SK-N-SH (cell line): ENCODE results near the gene CEP70. TPM values are rescaled to one million over a fixed set of nuclear protein-coding genes. Genes with fewer than 3 reads are reported as not detected.

Experiments
- CTCF ChIA-PET: fragments of 300-600, 350-600 bp; formaldehyde crosslinking; extraction: SDS; loops from one replicate; lab custom pipeline; 2021; lab: Yijun Ruan, JAX
- POLR2A ChIA-PET: fragments of 350-600 bp; sonication (Branson Sonifier 250); formaldehyde crosslinking; extraction: SDS; loops from one replicate; lab custom pipeline; 2020; ENCODE audit warnings: antibody characterized with exemption, inconsistent platforms; lab: Yijun Ruan, JAX
- DNase-seq: peaks from one replicate; pipeline ENCODE4 v3.0.0; 2012
- H2AFZ ChIP-seq: fragments of 200-600 bp; sonication (generic); 2 replicates; pipeline ENCODE4 v1.8.1; 2016; ENCODE audit warnings: antibody characterized with exemption, mild to moderate bottlenecking, low read depth
- H3F3A ChIP-seq: fragments of 200-600 bp; sonication (generic); replicated peaks from 2 replicates; pipeline ENCODE3; 2016; ENCODE audit warnings: antibody characterized with exemption, mild to moderate bottlenecking; ENCODE audit not compliant: insufficient read depth
- H3K27ac ChIP-seq, 2 experiments: fragments of 200-500 bp in 1 of 2; fragments of 200-600 bp in 1 of 2; sonication (Bioruptor generic) in 1 of 2; sonication (generic), shearing (Covaris generic) in 1 of 2; 2 replicates each; pipeline versions ENCODE4 v1.5.1 to v1.6.1; 2014 to 2016; ENCODE audit warnings: low read depth in 2 of 2, inconsistent platforms in 1 of 2, low read length in 1 of 2, mild to moderate bottlenecking in 1 of 2, mixed read lengths in 1 of 2
- H3K27me3 ChIP-seq: fragments of 200-600 bp; sonication (generic), shearing (Covaris generic); 2 replicates; pipeline ENCODE4 v1.6.1; 2016; ENCODE audit warnings: mixed run types; ENCODE audit not compliant: insufficient read depth
- H3K36me3 ChIP-seq, 2 experiments: fragments of 200-500 bp in 1 of 2; fragments of 200-600 bp in 1 of 2; sonication (Bioruptor generic) in 1 of 2; sonication (generic) in 1 of 2; replicated peaks in 1 of 2; 2 replicates each; pipeline versions ENCODE3 to v1.5.1; 2014 to 2016; ENCODE audit warnings: low read length in 1 of 2, mild to moderate bottlenecking in 1 of 2; ENCODE audit not compliant: insufficient read depth in 2 of 2, control insufficient read depth in 1 of 2
- H3K4me1 ChIP-seq, 2 experiments: fragments of 200-500 bp in 1 of 2; fragments of 200-600 bp in 1 of 2; sonication (Bioruptor generic) in 1 of 2; sonication (generic), shearing (Covaris generic) in 1 of 2; 2 replicates each; pipeline versions ENCODE4 v1.5.1 to v1.6.1; 2014 to 2016; ENCODE audit warnings: low read depth in 1 of 2, low read length in 1 of 2, mixed run types in 1 of 2; ENCODE audit not compliant: insufficient read depth in 2 of 2, control insufficient read depth in 1 of 2
- H3K4me2 ChIP-seq: fragments of 200-600 bp; sonication (generic), shearing (Covaris generic); 2 replicates; pipeline ENCODE4 v1.6.1; 2017; ENCODE audit warnings: mixed run types
- H3K4me3 ChIP-seq, 2 experiments: fragments of 200-500 bp in 1 of 2; fragments of 200-600 bp in 1 of 2; sonication (Bioruptor generic) in 1 of 2; sonication (generic), shearing (Covaris generic) in 1 of 2; 2 replicates each; pipeline versions ENCODE4 v1.5.1 to v1.8.1; 2014 to 2016; ENCODE audit warnings: low read depth in 2 of 2, inconsistent platforms in 1 of 2, low read length in 1 of 2, mild to moderate bottlenecking in 1 of 2, mixed read lengths in 1 of 2, moderate library complexity in 1 of 2
- H3K79me2 ChIP-seq: fragments of 200-600 bp; sonication (generic); 2 replicates; pipeline ENCODE4 v1.8.1; 2017; ENCODE audit warnings: mild to moderate bottlenecking; ENCODE audit not compliant: insufficient read depth
- H3K9ac ChIP-seq: fragments of 200-600 bp; sonication (generic); 2 replicates; pipeline ENCODE4 v1.6.1; 2017; ENCODE audit warnings: mixed run types
- H3K9me2 ChIP-seq: fragments of 200-600 bp; sonication (generic); 2 replicates; pipeline ENCODE4 v1.6.1; 2017; ENCODE audit warnings: mixed run types
- H3K9me3 ChIP-seq: fragments of 200-600 bp; sonication (generic); 2 replicates; pipeline ENCODE4 v1.6.1; 2017; ENCODE audit warnings: mixed run types, mild to moderate bottlenecking, moderate library complexity
- H4K20me1 ChIP-seq: fragments of 200-600 bp; sonication (generic); 2 replicates; pipeline ENCODE4 v1.6.1; 2017; ENCODE audit warnings: mild to moderate bottlenecking, mixed run types; ENCODE audit not compliant: insufficient read depth
- ELF1 ChIP-seq: IDR thresholded peaks from 2 replicates; pipeline ENCODE4 v1.4.0; 2012
- EZH2phosphoT487 ChIP-seq: fragments of 200-600 bp; sonication (generic); IDR thresholded peaks from 2 replicates; pipeline ENCODE4 v1.6.1; 2017; ENCODE audit warnings: low read depth, mixed run types, mild to moderate bottlenecking, antibody characterized with exemption, moderate library complexity, borderline replicate concordance
- FOSL2 ChIP-seq: IDR thresholded peaks from 2 replicates; pipeline ENCODE4 v1.4.0; 2012; ENCODE audit warnings: low read depth, mild to moderate bottlenecking, moderate library complexity, borderline replicate concordance
- FOXJ3 ChIP-seq: sonication (generic); formaldehyde crosslinking; IDR thresholded peaks from 2 replicates; pipeline ENCODE4 v1.5.1; 2020; ENCODE audit warnings: mild to moderate bottlenecking, missing genetic modification reagents
- GABPA ChIP-seq: IDR thresholded peaks from 2 replicates; pipeline ENCODE4 v1.4.0; 2012; ENCODE audit warnings: low read depth, mild to moderate bottlenecking
- GATA2 ChIP-seq: sonication (generic); formaldehyde crosslinking; IDR thresholded peaks from 2 replicates; pipeline ENCODE4 v1.5.0; 2020; ENCODE audit warnings: mild to moderate bottlenecking, missing genetic modification reagents
- IRF3 ChIP-seq: fragments of 150-350 bp; IDR thresholded peaks from 2 replicates; pipeline ENCODE4 v1.6.1; 2016; ENCODE audit warnings: mild to moderate bottlenecking, low read depth, low read length
- JUND ChIP-seq: IDR thresholded peaks from 2 replicates; pipeline ENCODE4 v1.4.0; 2012
- MEF2A ChIP-seq: IDR thresholded peaks from 2 replicates; pipeline ENCODE4 v1.4.0; 2012; ENCODE audit warnings: low read depth, borderline replicate concordance
- MXI1 ChIP-seq: IDR thresholded peaks from 2 replicates; pipeline ENCODE4 v1.6.1; 2012; ENCODE audit warnings: mild to moderate bottlenecking, low read depth, low read length, improper control_type of control experiment
- NRF1 ChIP-seq: IDR thresholded peaks from 2 replicates; pipeline ENCODE4 v1.6.1; 2012; ENCODE audit warnings: low read depth, mild to moderate bottlenecking, low read length
- RFX5 ChIP-seq: IDR thresholded peaks from 2 replicates; pipeline ENCODE4 v1.6.1; 2012; ENCODE audit warnings: mild to moderate bottlenecking, improper control_type of control experiment, low read length
- RXRA ChIP-seq: IDR thresholded peaks from 2 replicates; pipeline ENCODE4 v1.4.0; 2012; ENCODE audit warnings: low read depth, mild to moderate bottlenecking, borderline replicate concordance
- SIN3A ChIP-seq: IDR thresholded peaks from 2 replicates; pipeline ENCODE4 v1.6.1; 2012; ENCODE audit warnings: low read depth, mild to moderate bottlenecking, low read length, moderate library complexity, borderline replicate concordance
- SMC3 ChIP-seq: IDR thresholded peaks from 2 replicates; pipeline ENCODE4 v1.6.1; 2012; ENCODE audit warnings: low read depth, low read length, improper control_type of control experiment
- TAF1 ChIP-seq: IDR thresholded peaks from 2 replicates; pipeline ENCODE4 v1.6.1; 2012; ENCODE audit warnings: low read depth, mild to moderate bottlenecking, low read length, moderate library complexity, borderline replicate concordance
- TCF12 ChIP-seq: IDR thresholded peaks from 2 replicates; pipeline ENCODE4 v1.4.0; 2012
- TEAD4 ChIP-seq: IDR thresholded peaks from 2 replicates; pipeline ENCODE4 v1.4.0; 2012; ENCODE audit warnings: mild to moderate bottlenecking, borderline replicate concordance; ENCODE audit not compliant: insufficient read depth
- USF1 ChIP-seq: IDR thresholded peaks from 2 replicates; pipeline ENCODE4 v1.4.0; 2012; ENCODE audit warnings: low read depth, borderline replicate concordance
- YY1 ChIP-seq: IDR thresholded peaks from 2 replicates; pipeline ENCODE4 v1.4.0; 2012; ENCODE audit warnings: low read depth, mild to moderate bottlenecking
- WGBS: methylation state at CpG from one replicate; pipeline ENCODE4 v1.1.6; 2017; ENCODE audit warnings: low lambda C conversion rate; 5-methylcytosine and 5-hydroxymethylcytosine counted together
- polyA plus RNA-seq, 3 experiments: library from polyadenylated mRNA; depleted of rRNA; stranded (reverse); fragments of >200 nt; gene quantifications; 2 replicates each; pipeline ENCODE4 v1.2.3, GENCODE V29; 2012
- TF ChIP-seq, protein P1 (sequence below): fragments of 200-600 bp; sonication (generic); IDR thresholded peaks from 2 replicates; pipeline ENCODE4 v1.6.1; 2017; ENCODE audit warnings: antibody characterized with exemption, mild to moderate bottlenecking, moderate library complexity

The CEP70 gene
- polyA plus RNA-seq, 1 of the 3 experiments (the other 2 are of a cell fraction): 3.7 TPM

DNA sequence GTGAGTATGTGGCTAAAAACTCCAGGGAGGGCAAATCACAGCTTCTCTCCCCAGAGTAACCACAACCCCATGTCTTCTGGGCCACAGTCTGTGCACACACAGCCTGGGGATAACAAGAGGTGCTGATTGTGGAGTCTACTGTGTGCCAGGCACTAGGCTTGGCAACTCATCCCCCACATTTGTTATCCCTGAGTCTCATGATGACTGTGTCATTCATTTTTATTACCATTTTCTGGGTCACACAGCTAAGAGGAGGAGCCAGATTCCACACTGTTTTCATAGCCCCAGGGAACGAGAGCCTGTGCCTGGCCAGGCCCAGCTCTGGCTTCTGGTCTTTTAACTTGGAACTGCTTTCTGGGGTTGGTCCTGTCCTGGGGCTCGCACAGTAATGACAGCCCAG lies 125.2 kb downstream of the CEP70 start:
- POLR2A ChIA-PET: no interaction called here
- TF ChIP-seq IRF3: no peak
- TF ChIP-seq ELF1: no peak
- TF ChIP-seq SMC3: no peak
- no peak for TF ChIP-seq GABPA
- TF ChIP-seq FOXJ3 (CRISPR knock-in tag): no peak
- TF ChIP-seq TAF1: no peak
- TF ChIP-seq SIN3A: no peak
- TF ChIP-seq MEF2A: no peak
- TF ChIP-seq TEAD4: no peak
- TF ChIP-seq, protein P1, sequence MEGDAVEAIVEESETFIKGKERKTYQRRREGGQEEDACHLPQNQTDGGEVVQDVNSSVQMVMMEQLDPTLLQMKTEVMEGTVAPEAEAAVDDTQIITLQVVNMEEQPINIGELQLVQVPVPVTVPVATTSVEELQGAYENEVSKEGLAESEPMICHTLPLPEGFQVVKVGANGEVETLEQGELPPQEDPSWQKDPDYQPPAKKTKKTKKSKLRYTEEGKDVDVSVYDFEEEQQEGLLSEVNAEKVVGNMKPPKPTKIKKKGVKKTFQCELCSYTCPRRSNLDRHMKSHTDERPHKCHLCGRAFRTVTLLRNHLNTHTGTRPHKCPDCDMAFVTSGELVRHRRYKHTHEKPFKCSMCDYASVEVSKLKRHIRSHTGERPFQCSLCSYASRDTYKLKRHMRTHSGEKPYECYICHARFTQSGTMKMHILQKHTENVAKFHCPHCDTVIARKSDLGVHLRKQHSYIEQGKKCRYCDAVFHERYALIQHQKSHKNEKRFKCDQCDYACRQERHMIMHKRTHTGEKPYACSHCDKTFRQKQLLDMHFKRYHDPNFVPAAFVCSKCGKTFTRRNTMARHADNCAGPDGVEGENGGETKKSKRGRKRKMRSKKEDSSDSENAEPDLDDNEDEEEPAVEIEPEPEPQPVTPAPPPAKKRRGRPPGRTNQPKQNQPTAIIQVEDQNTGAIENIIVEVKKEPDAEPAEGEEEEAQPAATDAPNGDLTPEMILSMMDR: no peak
- TF ChIP-seq EZH2phosphoT487: no peak
- no peak for TF ChIP-seq YY1
- no peak for DNase-seq

DNA sequence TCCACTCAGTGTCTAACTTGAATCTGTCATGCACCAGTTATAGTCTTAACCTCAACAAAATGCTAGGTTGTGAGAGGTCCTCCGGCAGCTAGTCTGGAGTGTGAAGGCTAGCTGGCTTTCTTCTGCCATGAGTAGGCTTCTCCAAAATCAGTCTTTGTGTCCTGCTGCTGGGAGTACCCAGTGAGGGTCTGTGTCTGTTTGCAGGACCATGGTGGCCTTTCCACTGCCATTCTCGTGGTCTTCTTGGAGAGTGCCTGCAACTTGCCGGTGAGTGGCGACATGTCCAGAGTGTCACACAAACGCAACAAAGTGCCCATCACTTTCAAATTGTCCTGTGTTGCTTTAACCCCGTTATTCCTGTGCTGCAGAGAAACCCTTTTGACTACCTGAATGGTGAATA lies 125.6 kb downstream of the CEP70 start:
- H3K36me3 ChIP-seq: no peaks in the 10 kb centered on the region
- no peak overlapping the region for H3K4me2 ChIP-seq
- H2AFZ ChIP-seq: no peak overlapping the region
- no peaks in the 10 kb centered on the region for H3K9me3 ChIP-seq
- TF ChIP-seq YY1: no peak
- no peak for TF ChIP-seq MEF2A
- TF ChIP-seq RXRA: no peak
- TF ChIP-seq TCF12: no peak
- TF ChIP-seq FOSL2: no peak
- TF ChIP-seq ELF1: no peak
- TF ChIP-seq NRF1: no peak
- TF ChIP-seq JUND: no peak
- TF ChIP-seq RFX5: no peak
- no peak for TF ChIP-seq GABPA
- no peak for TF ChIP-seq FOXJ3 (CRISPR knock-in tag)
- no peak for TF ChIP-seq GATA2
- TF ChIP-seq USF1: no peak
- no peak for TF ChIP-seq SMC3
- no peak for TF ChIP-seq EZH2phosphoT487
- TF ChIP-seq MXI1: no peak
- H3K27ac ChIP-seq: no peak overlapping the region
- no peak for DNase-seq
- H3K9me2 ChIP-seq: no peaks in the 10 kb centered on the region
- H3K27me3 ChIP-seq: no peaks in the 10 kb centered on the region
- no peak overlapping the region for H3K9ac ChIP-seq
- POLR2A ChIA-PET: no interaction called here
- peaks cover 4% of the 10 kb centered on the region for H3F3A ChIP-seq
- H3K4me3 ChIP-seq: no peak overlapping the region
- H3K4me1 ChIP-seq: peaks cover 0 to 5% of the 10 kb centered on the region in 2 experiments; a peak in 1 of 4 replicates
- CTCF ChIA-PET: interaction anchor here (1.1 to 4.1 kb wide), 3 partner anchors 9 to 455 kb away, joined by 3 to 25 read pairs (median 3); no protein-coding TSS in a partner anchor
- no peaks in the 10 kb centered on the region for H3K79me2 ChIP-seq
- WGBS: 63% methylated on average over 6 of the region's 6 CpGs
- no peaks in the 10 kb centered on the region for H4K20me1 ChIP-seq

More for the DNA sequence above, 125.2 kb downstream of the CEP70 start:
- Histone ChIP-seq H3K27ac (no peak overlapping the region), H3K4me2 (no peak overlapping the region), H3K9ac (no peak overlapping the region), H3K4me1 (peaks cover 0 to 5% of the 10 kb centered on the region in 2 experiments; a peak in 1 of 4 replicates), H3K79me2 (no peaks in the 10 kb centered on the region), H4K20me1 (no peaks in the 10 kb centered on the region), H3K27me3 (no peaks in the 10 kb centered on the region), H3K36me3 (no peaks in the 10 kb centered on the region), H2AFZ (no peak overlapping the region), H3F3A (peaks cover 4% of the 10 kb centered on the region), H3K4me3 (no peak overlapping the region), H3K9me2 (no peaks in the 10 kb centered on the region), H3K9me3 (no peaks in the 10 kb centered on the region)
- WGBS: 71% methylated on average over 1 of the region's 2 CpGs
- CTCF ChIA-PET: interaction anchor here (1.1 to 4.1 kb wide), 6 partner anchors 9 to 455 kb away, joined by 3 to 25 read pairs (median 4); no protein-coding TSS in a partner anchor
